NB4 (cell line): ENCODE results near the gene RIPK4.

Experiments
- DNase-seq: peaks from one replicate; pipeline ENCODE4 v3.0.0; 2010; ENCODE audit warnings: low read depth
- H3K4me3 ChIP-seq: one replicate; pipeline ENCODE4 v1.5.1; 2011; ENCODE audit warnings: mild to moderate bottlenecking, low read depth, low read length, moderate library complexity
- MYC ChIP-seq: IDR thresholded peaks from 2 replicates; pipeline ENCODE4 v1.6.1; 2011; ENCODE audit warnings: low read depth, low read length
- POLR2A ChIP-seq: IDR thresholded peaks from 2 replicates; pipeline ENCODE4 v1.6.1; 2011; ENCODE audit warnings: mild to moderate bottlenecking; ENCODE audit not compliant: insufficient read length; ENCODE audit errors: extremely low read depth
- TF ChIP-seq, protein P1 (sequence below): IDR thresholded peaks from 2 replicates; pipeline ENCODE4 v1.6.1; 2011; ENCODE audit warnings: low read depth, low read length
- TF ChIP-seq, protein P2 (sequence below): IDR thresholded peaks from one replicate; pipeline ENCODE4 v1.5.1; 2012; ENCODE audit warnings: low read depth, low read length

The RIPK4 gene

DNA sequence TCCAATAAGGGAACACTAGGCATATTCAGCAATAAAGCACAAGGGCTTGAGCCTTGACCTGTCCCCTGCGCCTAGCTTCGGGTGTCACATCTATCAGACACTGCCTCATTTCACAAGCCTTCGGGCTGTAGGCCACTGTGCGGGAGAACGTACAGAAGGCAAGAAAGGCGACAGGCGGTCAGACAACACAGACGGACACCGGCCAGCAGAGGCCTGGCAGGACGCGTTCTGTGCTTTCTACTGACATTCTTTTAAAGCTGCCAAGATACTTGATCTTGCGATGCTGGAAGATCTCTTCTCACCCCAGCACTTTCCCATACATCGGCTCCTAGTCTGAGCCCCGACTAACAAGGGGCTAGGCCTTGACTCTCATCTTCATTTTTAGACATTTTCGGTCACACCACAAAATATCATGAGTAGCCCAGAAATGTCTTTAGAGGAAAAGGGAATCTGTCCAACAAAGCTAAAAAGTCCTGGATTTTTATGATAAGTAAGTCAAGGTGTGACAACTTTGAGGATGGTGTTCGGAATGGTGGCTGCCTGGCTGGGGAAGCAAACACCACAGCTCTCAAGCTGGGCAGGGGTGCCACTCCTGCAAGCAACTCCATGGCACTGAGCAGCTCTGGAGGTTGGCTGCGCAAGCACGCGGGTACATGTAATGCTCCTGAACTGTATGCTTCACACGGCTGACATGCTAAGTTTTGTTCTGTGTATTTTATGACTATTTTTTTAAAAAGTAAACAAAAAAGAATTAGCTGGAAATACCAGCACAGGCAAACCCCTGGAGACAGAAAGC lies 18.7 kb downstream of the RIPK4 start:
- H3K4me3 ChIP-seq: no peak overlapping the region
- no peak for DNase-seq

DNA sequence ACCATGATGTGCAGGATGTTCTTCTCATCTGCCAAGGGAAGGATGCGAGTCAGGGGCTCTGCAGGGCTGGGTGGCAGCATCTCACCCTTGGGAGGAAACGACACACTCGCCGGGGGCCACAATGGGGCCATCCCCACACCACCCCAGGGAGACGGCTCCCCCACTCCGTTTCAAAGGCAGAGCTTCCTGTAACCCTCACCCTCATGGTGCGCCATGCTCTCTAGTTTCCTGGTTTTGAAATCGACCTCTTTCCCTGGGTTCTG lies 20.2 kb downstream of the RIPK4 start:
- peak; percentile 28 for DNase-seq
- no peak overlapping the region for H3K4me3 ChIP-seq
- TF ChIP-seq, protein P1, sequence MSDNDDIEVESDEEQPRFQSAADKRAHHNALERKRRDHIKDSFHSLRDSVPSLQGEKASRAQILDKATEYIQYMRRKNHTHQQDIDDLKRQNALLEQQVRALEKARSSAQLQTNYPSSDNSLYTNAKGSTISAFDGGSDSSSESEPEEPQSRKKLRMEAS: no peak
- TF ChIP-seq, protein P2, sequence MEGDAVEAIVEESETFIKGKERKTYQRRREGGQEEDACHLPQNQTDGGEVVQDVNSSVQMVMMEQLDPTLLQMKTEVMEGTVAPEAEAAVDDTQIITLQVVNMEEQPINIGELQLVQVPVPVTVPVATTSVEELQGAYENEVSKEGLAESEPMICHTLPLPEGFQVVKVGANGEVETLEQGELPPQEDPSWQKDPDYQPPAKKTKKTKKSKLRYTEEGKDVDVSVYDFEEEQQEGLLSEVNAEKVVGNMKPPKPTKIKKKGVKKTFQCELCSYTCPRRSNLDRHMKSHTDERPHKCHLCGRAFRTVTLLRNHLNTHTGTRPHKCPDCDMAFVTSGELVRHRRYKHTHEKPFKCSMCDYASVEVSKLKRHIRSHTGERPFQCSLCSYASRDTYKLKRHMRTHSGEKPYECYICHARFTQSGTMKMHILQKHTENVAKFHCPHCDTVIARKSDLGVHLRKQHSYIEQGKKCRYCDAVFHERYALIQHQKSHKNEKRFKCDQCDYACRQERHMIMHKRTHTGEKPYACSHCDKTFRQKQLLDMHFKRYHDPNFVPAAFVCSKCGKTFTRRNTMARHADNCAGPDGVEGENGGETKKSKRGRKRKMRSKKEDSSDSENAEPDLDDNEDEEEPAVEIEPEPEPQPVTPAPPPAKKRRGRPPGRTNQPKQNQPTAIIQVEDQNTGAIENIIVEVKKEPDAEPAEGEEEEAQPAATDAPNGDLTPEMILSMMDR: no peak
- TF ChIP-seq MYC (no peak), POLR2A (no peak)

More for the DNA sequence above, 18.7 kb downstream of the RIPK4 start:
- TF ChIP-seq, protein P1: no peak
- TF ChIP-seq POLR2A (no peak), MYC (no peak)
- TF ChIP-seq, protein P2: no peak

DNA sequence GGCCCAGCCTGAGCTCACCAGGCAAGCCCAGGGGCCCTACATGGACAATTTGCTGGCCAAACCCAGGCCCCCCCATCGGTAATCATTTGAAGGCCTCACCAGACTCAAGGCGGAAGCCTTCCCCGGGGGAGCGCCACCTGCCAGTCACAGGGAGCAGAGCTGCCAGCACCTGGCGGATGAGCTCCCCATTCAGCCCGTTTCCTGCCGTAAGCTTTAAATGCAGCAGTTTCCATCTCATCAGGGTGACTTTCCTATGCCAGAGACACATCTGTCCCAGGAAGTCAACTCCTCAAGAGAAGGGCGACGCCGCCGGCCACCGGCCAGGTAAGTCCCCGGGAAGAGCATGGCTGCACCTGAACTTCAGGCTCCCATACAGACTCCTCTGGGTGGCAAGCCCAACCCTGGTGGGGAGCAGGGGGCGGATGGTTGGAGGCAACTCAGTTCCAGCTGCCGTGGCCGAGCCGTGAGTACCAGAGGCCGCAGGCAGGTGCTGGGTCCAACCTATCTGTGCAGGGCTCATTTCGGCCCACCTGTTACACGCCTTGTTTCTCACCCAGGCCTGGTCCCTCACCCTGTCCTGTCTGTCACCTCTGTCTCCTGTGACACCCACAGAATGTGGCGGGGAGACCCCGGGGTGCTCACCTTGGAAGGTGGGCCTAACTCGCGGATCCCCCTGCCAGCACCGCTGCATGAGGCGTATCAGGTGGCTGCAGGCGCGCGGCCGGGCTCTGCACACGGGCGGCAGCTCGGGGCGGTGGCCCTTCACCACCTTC lies 20.7 kb downstream of the RIPK4 start:
- TF ChIP-seq, protein P1: no peak
- no peak for TF ChIP-seq MYC
- TF ChIP-seq, protein P2: no peak
- TF ChIP-seq POLR2A: no peak
- DNase-seq: no peak
- H3K4me3 ChIP-seq: no peak overlapping the region

GRCh38 chr21:41745026-41745820 lies 21.6 kb downstream of the RIPK4 start:
- H3K4me3 ChIP-seq: no peak overlapping the region
- no peak for DNase-seq
- TF ChIP-seq MYC (no peak), POLR2A (no peak)
- TF ChIP-seq, protein P1: no peak
- TF ChIP-seq, protein P2: no peak

DNA sequence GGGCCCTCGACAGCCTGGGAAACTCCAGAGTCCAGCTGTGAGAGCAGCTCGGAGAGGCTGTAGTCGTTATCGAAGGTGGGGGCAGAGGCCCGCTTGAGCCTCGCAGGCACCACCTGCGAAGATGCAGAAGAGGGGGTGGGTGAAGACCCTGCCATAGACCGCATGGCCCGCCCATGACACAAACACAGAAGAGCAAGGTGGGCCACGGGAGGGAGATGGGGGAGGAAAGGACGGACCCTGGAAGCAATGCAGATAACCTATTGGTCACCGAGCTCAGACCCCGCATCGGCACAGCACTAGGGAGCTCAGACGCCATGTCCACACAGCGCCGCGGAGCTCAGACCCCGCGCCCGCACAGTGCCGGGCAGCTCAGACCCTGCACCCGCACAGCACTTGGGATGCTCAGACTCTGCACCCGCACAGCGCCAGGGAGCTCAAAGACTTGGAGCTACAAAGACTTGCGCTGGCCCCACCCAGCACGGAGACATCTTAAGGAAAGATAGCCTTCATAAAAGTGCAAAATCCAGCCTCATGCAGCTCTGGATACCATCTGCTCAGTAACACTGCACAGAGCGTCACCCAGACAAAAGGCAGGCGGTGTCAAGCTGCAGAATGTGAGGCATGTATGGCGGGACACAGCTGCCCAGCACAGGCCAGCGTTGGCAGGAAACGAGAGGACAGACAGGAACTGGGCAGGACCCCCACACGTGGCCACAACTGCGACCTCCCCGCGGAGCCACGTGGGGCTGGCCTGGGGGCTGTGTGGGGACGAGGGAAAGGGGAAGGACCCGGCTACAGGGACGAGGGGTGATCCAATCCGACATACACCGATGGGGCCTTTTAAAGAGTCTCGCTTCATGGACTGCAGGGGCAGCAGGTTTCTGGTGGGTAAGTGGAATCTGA lies 22.6 kb downstream of the RIPK4 start:
- TF ChIP-seq, protein P1: no peak
- no peak for TF ChIP-seq POLR2A
- TF ChIP-seq, protein P2: no peak
- TF ChIP-seq MYC: no peak
- no peak for DNase-seq
- no peak overlapping the region for H3K4me3 ChIP-seq
